SU-DHL-6 (cell line): Measurements from ENCODE around the gene TBCA.

Experiments
- H2AFZ ChIP-seq: fragments of 200-600 bp; sonication (generic); 2 replicates; pipeline ENCODE4 v1.6.1; 2014; ENCODE audit warnings: low read depth, mild to moderate bottlenecking, moderate library complexity, mixed read lengths, antibody characterized with exemption, low read length; ENCODE audit not compliant: severe bottlenecking
- H3F3A ChIP-seq: fragments of 200-600 bp; shearing (Covaris generic); 2 replicates; pipeline ENCODE4 v1.6.0; 2016; ENCODE audit warnings: antibody characterized with exemption, mild to moderate bottlenecking; ENCODE audit not compliant: insufficient read depth
- H3K27ac ChIP-seq: fragments of 200-600 bp; sonication (generic); 2 replicates; pipeline ENCODE4 v1.5.1; 2016; ENCODE audit warnings: low read depth, mild to moderate bottlenecking, low read length, moderate library complexity, mixed read lengths
- H3K27me3 ChIP-seq: fragments of 200-600 bp; sonication (generic), shearing (Covaris generic); 2 replicates; pipeline ENCODE4 v1.6.0; 2014; ENCODE audit warnings: mild to moderate bottlenecking, low read length
- H3K36me3 ChIP-seq: fragments of 200-600 bp; sonication (generic); 2 replicates; pipeline ENCODE4 v1.6.1; 2014; ENCODE audit warnings: mild to moderate bottlenecking, low read length, mixed read lengths
- H3K4me2 ChIP-seq: fragments of 300-600, 200-600 bp; shearing (Covaris generic), sonication (generic); 2 replicates; pipeline ENCODE4 v1.6.0; 2014; ENCODE audit warnings: low read length, low read depth, mild to moderate bottlenecking; ENCODE audit not compliant: poor library complexity, severe bottlenecking
- H3K4me3 ChIP-seq: fragments of 200-600 bp; sonication (generic); 2 replicates; pipeline ENCODE4 v1.5.1; 2014; ENCODE audit warnings: antibody characterized with exemption, low read length, mild to moderate bottlenecking, mixed read lengths; ENCODE audit not compliant: insufficient read depth, poor library complexity, severe bottlenecking
- H3K79me2 ChIP-seq: fragments of 200-600 bp; sonication (generic); 2 replicates; pipeline ENCODE4 v1.6.1; 2014; ENCODE audit warnings: mild to moderate bottlenecking, low read length, moderate library complexity; ENCODE audit not compliant: insufficient read depth
- H3K9ac ChIP-seq: fragments of 200-600 bp; sonication (generic); 2 replicates; pipeline ENCODE4 v1.7.0; 2014; ENCODE audit warnings: mild to moderate bottlenecking, low read length
- H3K9me2 ChIP-seq: fragments of 200-600 bp; sonication (generic); replicated peaks from 2 replicates; pipeline ENCODE4 v1.6.1; 2014; ENCODE audit warnings: low read length; ENCODE audit not compliant: insufficient read depth
- H3K9me3 ChIP-seq: fragments of 200-600 bp; sonication (generic); 2 replicates; pipeline ENCODE4 v1.6.1; 2014; ENCODE audit warnings: low read length, mixed read lengths; ENCODE audit not compliant: insufficient read depth
- H4K20me1 ChIP-seq: fragments of 200-600 bp; sonication (generic); 2 replicates; pipeline ENCODE4 v1.6.1; 2014; ENCODE audit warnings: low read depth, mild to moderate bottlenecking, antibody characterized with exemption, low read length, moderate library complexity, mixed read lengths
- EZH2phosphoT487 ChIP-seq: fragments of 200-600 bp; sonication (generic), shearing (Covaris generic); conservative IDR thresholded peaks from 2 replicates; pipeline ENCODE4 v1.6.1; 2018; ENCODE audit warnings: mild to moderate bottlenecking, antibody characterized with exemption, low read length, moderate library complexity, mixed read lengths
- TF ChIP-seq, protein P1 (sequence below): fragments of 200-600 bp; sonication (generic); IDR thresholded peaks from one replicate; pipeline ENCODE4 v1.5.1; 2017; ENCODE audit warnings: antibody characterized with exemption, mild to moderate bottlenecking, low read length, moderate library complexity; ENCODE audit not compliant: insufficient read depth, poor library complexity, severe bottlenecking

TBCA gene

DNA sequence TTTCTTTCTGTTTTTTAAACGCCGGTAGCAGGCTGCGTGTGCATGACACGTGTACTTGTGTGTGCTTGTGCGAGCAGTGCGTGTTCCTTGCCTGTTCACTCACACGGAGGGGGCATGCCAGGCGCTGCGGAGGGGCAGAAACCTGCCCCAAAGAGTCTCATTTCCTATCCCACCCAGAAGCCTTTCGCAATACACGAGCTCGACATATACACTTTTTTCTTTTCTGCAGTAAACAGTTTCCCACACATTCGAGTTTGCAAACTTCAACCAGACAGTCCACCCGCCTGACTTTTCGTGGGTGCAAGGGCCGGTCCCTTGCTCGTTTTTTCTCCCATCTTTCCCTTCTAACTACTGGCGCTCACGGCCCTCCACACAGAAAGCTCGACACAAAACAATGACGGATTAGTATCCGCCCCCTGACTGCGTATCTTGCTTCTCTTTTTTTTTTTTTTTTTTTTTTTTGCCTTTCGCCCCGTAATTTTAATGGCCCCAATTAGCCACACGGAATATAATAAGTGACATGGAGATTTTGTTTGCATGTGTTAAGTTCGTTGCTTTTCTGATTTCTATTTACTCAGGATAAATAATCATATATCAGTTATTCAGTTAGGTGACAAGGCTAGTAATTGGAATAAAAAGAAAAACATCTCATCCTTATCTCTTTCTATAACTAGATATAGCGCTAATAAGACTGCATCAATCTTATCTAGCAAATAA, 132.3 kb downstream of the TBCA start:
- Histone ChIP-seq H3K27ac (no peak overlapping the region), H3K4me3 (no peak overlapping the region), H3K79me2 (no peaks in the 10 kb centered on the region), H4K20me1 (no peaks in the 10 kb centered on the region), H3K9me2 (no peaks in the 10 kb centered on the region), H2AFZ (no peak overlapping the region), H3K9ac (no peak overlapping the region), H3K36me3 (no peaks in the 10 kb centered on the region), H3K4me2 (no peak overlapping the region), H3K9me3 (no peaks in the 10 kb centered on the region), H3F3A (no peaks in the 10 kb centered on the region), H3K27me3 (no peaks in the 10 kb centered on the region)
- TF ChIP-seq EZH2phosphoT487, result no peak
- TF ChIP-seq, protein P1, sequence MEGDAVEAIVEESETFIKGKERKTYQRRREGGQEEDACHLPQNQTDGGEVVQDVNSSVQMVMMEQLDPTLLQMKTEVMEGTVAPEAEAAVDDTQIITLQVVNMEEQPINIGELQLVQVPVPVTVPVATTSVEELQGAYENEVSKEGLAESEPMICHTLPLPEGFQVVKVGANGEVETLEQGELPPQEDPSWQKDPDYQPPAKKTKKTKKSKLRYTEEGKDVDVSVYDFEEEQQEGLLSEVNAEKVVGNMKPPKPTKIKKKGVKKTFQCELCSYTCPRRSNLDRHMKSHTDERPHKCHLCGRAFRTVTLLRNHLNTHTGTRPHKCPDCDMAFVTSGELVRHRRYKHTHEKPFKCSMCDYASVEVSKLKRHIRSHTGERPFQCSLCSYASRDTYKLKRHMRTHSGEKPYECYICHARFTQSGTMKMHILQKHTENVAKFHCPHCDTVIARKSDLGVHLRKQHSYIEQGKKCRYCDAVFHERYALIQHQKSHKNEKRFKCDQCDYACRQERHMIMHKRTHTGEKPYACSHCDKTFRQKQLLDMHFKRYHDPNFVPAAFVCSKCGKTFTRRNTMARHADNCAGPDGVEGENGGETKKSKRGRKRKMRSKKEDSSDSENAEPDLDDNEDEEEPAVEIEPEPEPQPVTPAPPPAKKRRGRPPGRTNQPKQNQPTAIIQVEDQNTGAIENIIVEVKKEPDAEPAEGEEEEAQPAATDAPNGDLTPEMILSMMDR, result no peak

DNA sequence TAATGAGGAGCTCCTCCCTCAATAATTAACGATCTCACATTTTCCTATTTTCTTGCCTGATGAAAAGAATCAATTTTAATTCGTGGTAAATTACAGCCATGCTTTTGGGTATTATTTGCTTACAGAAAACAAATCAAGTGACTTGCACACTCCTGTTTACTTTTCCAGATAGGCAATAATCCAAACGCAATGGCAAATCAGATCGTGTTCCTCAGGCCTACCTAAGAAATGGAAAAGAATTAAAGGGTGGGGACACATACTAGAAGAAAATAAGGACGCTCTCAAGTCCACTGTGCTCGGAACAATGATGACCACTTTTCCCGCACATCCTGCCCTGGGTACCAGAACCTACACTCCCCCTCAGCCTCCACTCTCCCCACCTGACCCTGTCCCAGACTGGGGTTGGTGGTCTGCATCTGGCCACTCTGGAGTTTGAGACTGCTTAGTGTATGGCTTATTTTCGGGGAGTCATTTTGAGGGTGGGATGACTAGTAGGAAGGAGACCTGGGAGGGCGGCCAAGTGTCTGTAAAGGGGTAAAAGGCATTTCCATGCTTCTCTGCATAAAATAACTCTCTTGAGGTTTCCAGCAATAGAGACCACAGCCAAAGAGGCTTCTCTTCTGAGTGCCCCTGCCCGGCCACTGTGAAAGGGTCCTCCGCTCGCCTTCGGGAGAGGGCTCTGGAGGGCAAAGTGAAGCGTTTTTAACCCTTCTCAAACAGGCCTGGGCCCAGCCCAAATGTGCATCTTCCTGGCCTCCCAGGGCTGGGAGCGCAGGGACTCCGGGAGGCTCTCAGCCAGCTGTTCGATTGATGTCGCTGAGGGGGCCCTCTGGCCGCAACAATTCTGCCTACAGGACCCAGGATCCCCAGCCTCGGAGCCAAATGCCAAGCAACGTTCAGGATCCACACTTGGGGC, 133.1 kb downstream of the TBCA start:
- Histone ChIP-seq H3K9ac (no peak overlapping the region), H3K36me3 (no peaks in the 10 kb centered on the region), H3K4me2 (no peak overlapping the region), H3K9me3 (no peaks in the 10 kb centered on the region), H3K79me2 (no peaks in the 10 kb centered on the region), H3K4me3 (no peak overlapping the region), H4K20me1 (no peaks in the 10 kb centered on the region), H2AFZ (no peak overlapping the region), H3K27ac (no peak overlapping the region), H3K9me2 (no peaks in the 10 kb centered on the region), H3K27me3 (no peaks in the 10 kb centered on the region), H3F3A (no peaks in the 10 kb centered on the region)
- no peak for TF ChIP-seq EZH2phosphoT487
- TF ChIP-seq, protein P1, result no peak

DNA sequence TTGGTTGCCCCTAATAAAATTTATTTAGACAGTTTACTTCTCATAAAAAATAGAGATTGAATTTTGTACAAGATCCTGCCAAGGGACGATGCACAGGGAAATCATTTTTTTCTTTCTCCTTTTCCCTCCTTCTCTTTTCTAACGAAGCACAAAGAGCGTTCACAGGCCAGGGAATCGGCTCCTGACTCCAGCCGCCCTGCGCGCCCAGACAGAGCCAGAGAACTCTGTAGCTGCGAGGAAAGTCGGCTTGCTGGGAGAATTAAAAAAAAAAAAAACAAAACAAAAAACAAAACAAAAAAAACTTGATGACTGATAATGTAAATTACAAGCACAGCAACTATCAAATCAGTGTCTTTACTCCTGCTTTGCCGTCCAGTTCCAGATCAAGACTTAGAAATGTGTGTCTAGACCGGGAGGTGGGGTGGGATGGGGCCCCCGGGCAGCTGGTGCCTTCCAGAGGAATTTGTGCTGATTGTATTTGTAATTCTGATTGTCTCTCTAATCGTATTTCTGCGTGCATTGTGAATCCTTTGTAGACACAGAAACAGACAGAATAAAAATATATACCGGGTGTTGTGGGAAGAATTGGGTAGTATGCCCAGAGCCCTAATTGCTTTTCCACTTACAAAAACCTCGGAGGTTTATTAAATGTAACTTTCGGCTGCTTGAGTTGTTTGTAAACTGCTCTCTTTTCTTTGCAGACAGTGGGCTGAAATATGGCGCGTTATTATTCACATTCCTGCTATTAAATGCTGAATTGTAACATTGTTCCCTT, 134.0 kb downstream of the TBCA start:
- Histone ChIP-seq H3K4me3 (no peak overlapping the region), H3K36me3 (no peaks in the 10 kb centered on the region)

More for the DNA sequence above, 134.0 kb downstream of the TBCA start:
- Histone ChIP-seq H4K20me1 (no peaks in the 10 kb centered on the region), H3K4me2 (no peak overlapping the region), H3K9me2 (no peaks in the 10 kb centered on the region), H3K79me2 (no peaks in the 10 kb centered on the region), H3K27ac (no peak overlapping the region), H3F3A (no peaks in the 10 kb centered on the region), H3K9ac (no peak overlapping the region), H3K9me3 (no peaks in the 10 kb centered on the region), H2AFZ (no peak overlapping the region), H3K27me3 (no peaks in the 10 kb centered on the region)
- no peak for TF ChIP-seq EZH2phosphoT487
- TF ChIP-seq, protein P1, result no peak
